Activated T-helper 2 cell treated with anti-CD3 and anti-CD28 coated beads, Interferon-gamma antibody, Interleukin-2, Interleukin-4, amounts not matched to agents 10 μg/mL and 5 μg/mL and 100 μg/mL, durations not matched to agents 14 hours and 24 hours and 36 hours (primary cell): ENCODE results near the gene PSMA7. TPM values are rescaled to one million over a fixed set of nuclear protein-coding genes. Genes with fewer than 3 reads are reported as not detected.
"Not testable (repeated sequence)": the region's sequence is repeated elsewhere in the genome, so short reads cannot be mapped to it uniquely, and the experiment has no call there.

ENCODE experiments used
- DNase-seq: peaks from one replicate; pipeline ENCODE4 v3.0.0; 2021; ENCODE audit warnings: low spot score
- H3K27ac Mint-ChIP-seq: one replicate; pipeline ENCODE4 v1.8.0; 2021; ENCODE audit warnings: mixed read lengths
- H3K27me3 Mint-ChIP-seq: one replicate; pipeline ENCODE4 v1.8.0; 2021; ENCODE audit warnings: low read depth, mixed read lengths
- H3K36me3 Mint-ChIP-seq: one replicate; pipeline ENCODE4 v1.8.0; 2021; ENCODE audit warnings: low read depth, mixed read lengths
- H3K4me1 Mint-ChIP-seq: one replicate; pipeline ENCODE4 v1.8.0; 2021; ENCODE audit warnings: low read depth, mixed read lengths
- H3K4me3 Mint-ChIP-seq: one replicate; pipeline ENCODE4 v1.8.0; 2021; ENCODE audit warnings: low read depth, mild to moderate bottlenecking, moderate library complexity, mixed read lengths
- H3K9me3 Mint-ChIP-seq: one replicate; pipeline ENCODE4 v1.8.0; 2021; ENCODE audit warnings: mixed read lengths
- intact Hi-C: fragments of 100-400 bp; cut with micrococcal nuclease; formaldehyde crosslinking; loops from one replicate; pipeline ENCODE4 v1.15.1; 2023
- total RNA-seq: library from RNA; stranded (reverse); gene quantifications from 2 replicates; pipeline ENCODE4 v1.2.3, GENCODE V29; 2022

PSMA7 gene
- total RNA-seq, 1 donor from 2014 or later: 405 TPM

GRCh38 chr20:62157387-62158087, 14.3 kb upstream of the PSMA7 start:
- DNase-seq: no peak
- Mint-ChIP-seq H3K9me3 (peaks cover 15% of the 10 kb centered on the region), H3K4me1 (peaks cover 10% of the 10 kb centered on the region), H3K27ac (no peak overlapping the region), H3K4me3 (no peak overlapping the region), H3K27me3 (no peaks in the 10 kb centered on the region), H3K36me3 (peaks cover 45% of the 10 kb centered on the region)
- intact Hi-C loops: no loop called here

GRCh38 chr20:62156592-62157386, 13.6 kb upstream of the PSMA7 start:
- peaks cover 19% of the 10 kb centered on the region for H3K9me3 Mint-ChIP-seq
- intact Hi-C loops: no loop called here
- H3K36me3 Mint-ChIP-seq: peaks cover 53% of the 10 kb centered on the region
- no peaks in the 10 kb centered on the region for H3K27me3 Mint-ChIP-seq
- H3K27ac Mint-ChIP-seq: no peak overlapping the region
- H3K4me1 Mint-ChIP-seq: peaks cover 10% of the 10 kb centered on the region
- DNase-seq: peak; percentile 60
- no peak overlapping the region for H3K4me3 Mint-ChIP-seq

- Mint-ChIP-seq H3K4me3 (no peak overlapping the region), H3K27me3 (no peaks in the 10 kb centered on the region), H3K27ac (no peak overlapping the region), H3K4me1 (peaks cover 10% of the 10 kb centered on the region), H3K36me3 (peaks cover 56% of the 10 kb centered on the region), H3K9me3 (peaks cover 19% of the 10 kb centered on the region)
- intact Hi-C loops: no loop called here
- no peak for DNase-seq
Observed at GRCh38 chr20:62156254-62156556, 13.0 kb upstream of the PSMA7 start.

- Mint-ChIP-seq H3K36me3 (peaks cover 55% of the 10 kb centered on the region), H3K4me3 (no peak overlapping the region), H3K27me3 (no peaks in the 10 kb centered on the region), H3K4me1 (peaks cover 9% of the 10 kb centered on the region), H3K9me3 (peaks cover 19% of the 10 kb centered on the region), H3K27ac (no peak overlapping the region)
- intact Hi-C loops: no loop called here
- no peak for DNase-seq
Observed at GRCh38 chr20:62155428-62156253, 12.4 kb upstream of the PSMA7 start.

- Mint-ChIP-seq H3K4me3 (no peak overlapping the region), H3K4me1 (peaks cover 3% of the 10 kb centered on the region), H3K27me3 (no peaks in the 10 kb centered on the region), H3K36me3 (peaks cover 51% of the 10 kb centered on the region), H3K9me3 (peaks cover 19% of the 10 kb centered on the region), H3K27ac (no peak overlapping the region)
- intact Hi-C loops: no loop called here
- no peak for DNase-seq
Observed at GRCh38 chr20:62151835-62152364, 8.7 kb upstream of the PSMA7 start.

GRCh38 chr20:62151225-62151624, 8.0 kb upstream of the PSMA7 start:
- Mint-ChIP-seq H3K4me3 (no peak overlapping the region), H3K27ac (no peak overlapping the region), H3K9me3 (peaks cover 19% of the 10 kb centered on the region), H3K36me3 (peaks cover 51% of the 10 kb centered on the region), H3K27me3 (no peaks in the 10 kb centered on the region), H3K4me1 (peaks cover 3% of the 10 kb centered on the region)
- no peak for DNase-seq
- intact Hi-C loops: no loop called here

- peaks cover 19% of the 10 kb centered on the region for H3K9me3 Mint-ChIP-seq
- no peaks in the 10 kb centered on the region for H3K27me3 Mint-ChIP-seq
- H3K4me1 Mint-ChIP-seq: peaks cover 9% of the 10 kb centered on the region
- intact Hi-C loops: no loop called here
- DNase-seq: no peak
- H3K4me3 Mint-ChIP-seq: no peak overlapping the region
- H3K36me3 Mint-ChIP-seq: peaks cover 52% of the 10 kb centered on the region
- H3K27ac Mint-ChIP-seq: no peak overlapping the region
Observed at GRCh38 chr20:62150310-62150575, 7.0 kb upstream of the PSMA7 start.

GRCh38 chr20:62149532-62150309, 6.5 kb upstream of the PSMA7 start:
- DNase-seq: no peak
- Mint-ChIP-seq H3K27ac (no peak overlapping the region), H3K4me1 (peaks cover 14% of the 10 kb centered on the region), H3K36me3 (peaks cover 52% of the 10 kb centered on the region), H3K9me3 (peaks cover 19% of the 10 kb centered on the region), H3K4me3 (no peak overlapping the region), H3K27me3 (no peaks in the 10 kb centered on the region)
- intact Hi-C loops: no loop called here

GRCh38 chr20:62148908-62149314, 5.7 kb upstream of the PSMA7 start:
- Mint-ChIP-seq H3K27ac (no peak overlapping the region), H3K27me3 (no peaks in the 10 kb centered on the region), H3K9me3 (peaks cover 18% of the 10 kb centered on the region), H3K4me3 (no peak overlapping the region), H3K36me3 (peaks cover 47% of the 10 kb centered on the region), H3K4me1 (peaks cover 18% of the 10 kb centered on the region)
- no peak for DNase-seq
- intact Hi-C loops: no loop called here

GRCh38 chr20:62148383-62148782, 5.2 kb upstream of the PSMA7 start:
- H3K4me3 Mint-ChIP-seq, intact Hi-C loops: not testable (repeated sequence)

GRCh38 chr20:62147528-62147927, 4.3 kb upstream of the PSMA7 start:
- Mint-ChIP-seq H3K9me3 (peaks cover 4% of the 10 kb centered on the region), H3K4me1 (peaks cover 18% of the 10 kb centered on the region), H3K27me3 (no peaks in the 10 kb centered on the region), H3K27ac (no peak overlapping the region), H3K4me3 (no peak overlapping the region), H3K36me3 (peaks cover 34% of the 10 kb centered on the region)
- intact Hi-C loops: no loop called here
- no peak for DNase-seq

More at GRCh38 chr20:62148383-62148782, 5.2 kb upstream of the PSMA7 start:
- not testable (repeated sequence) for DNase-seq, H3K27ac Mint-ChIP-seq, H3K27me3 Mint-ChIP-seq
- peaks cover 42% of the 10 kb centered on the region for H3K36me3 Mint-ChIP-seq
- H3K9me3 Mint-ChIP-seq: peaks cover 12% of the 10 kb centered on the region
- peaks cover 18% of the 10 kb centered on the region for H3K4me1 Mint-ChIP-seq

- Mint-ChIP-seq H3K4me1 (peaks cover 20% of the 10 kb centered on the region), H3K27me3 (no peaks in the 10 kb centered on the region), H3K36me3 (peaks cover 33% of the 10 kb centered on the region), H3K27ac (no peak overlapping the region), H3K4me3 (no peak overlapping the region), H3K9me3 (no peaks in the 10 kb centered on the region)
- intact Hi-C loops: no loop called here
- DNase-seq: no peak
Observed at GRCh38 chr20:62147125-62147524, 3.9 kb upstream of the PSMA7 start.
